Measurements from ENCODE around the gene MRPS12. TPM values are rescaled to one million over a fixed set of nuclear protein-coding genes. Genes with fewer than 3 reads are reported as not detected.

MRPS12 gene
- total and polyA plus RNA-seq, 9 of the 15 experiments (the other 6 are each of a cell fraction or from before 2014, with no cell fraction given): 8.1 to 174 (median 52.0) TPM

DNA sequence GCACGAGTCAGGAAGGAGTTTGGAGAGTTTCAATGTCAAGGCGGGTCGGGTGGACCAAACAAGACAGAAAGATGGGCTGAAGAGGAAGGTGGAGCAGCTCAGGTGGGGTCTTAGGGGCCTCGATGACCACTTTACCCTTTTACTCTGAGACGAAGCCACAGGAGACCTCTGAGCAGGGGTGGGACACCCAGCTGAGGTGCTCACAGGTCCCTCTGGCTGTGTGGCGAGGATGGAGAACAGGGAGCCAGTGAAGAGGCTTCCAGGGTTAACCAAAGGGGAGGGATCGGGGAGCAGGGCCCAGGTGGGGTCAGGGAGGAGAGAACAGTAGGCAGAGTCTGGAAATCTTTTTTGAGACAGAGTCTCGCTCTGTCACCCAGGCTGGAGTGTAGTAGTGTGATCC lies 16.8 kb upstream of the MRPS12 start:
- CTCF ChIA-PET (ENCODE audit: low intra/inter-chr PET ratio): interaction anchor here (0.6 kb wide), 1 partner anchor 65 kb away, joined by 3 read pairs; no protein-coding TSS in a partner anchor
- POLR2A ChIA-PET: interaction anchor here (0.6 to 0.7 kb wide), 2 partner anchors 26 to 459 kb away, joined by 3 read pairs; no protein-coding TSS in a partner anchor
- Histone ChIP-seq H3K9me3 (replicated peaks; ENCODE audit: control insufficient read depth, insufficient read depth, low read depth, low read length) (no peaks in the 10 kb centered on the region), H3K4me2 (ENCODE audit: insufficient read depth, low read length) (no peak overlapping the region), H3K4me3 (no peak overlapping the region), H3K36me3 (ENCODE audit: control insufficient read depth, insufficient read depth, low read length) (no peaks in the 10 kb centered on the region; the same call in 2 of the 3 replicates), H2AFZ (ENCODE audit: low read depth, low read length) (no peak overlapping the region), H3K9me1 (ENCODE audit: control insufficient read depth, insufficient read depth, low read length) (no peaks in the 10 kb centered on the region), H3K9ac (ENCODE audit: insufficient read depth in 1 of 2, low read depth in 2 of 2, low read length in 2 of 2) (no peak overlapping the region), H3K27ac (ENCODE audit: extremely low read depth, low read depth, low read length) (no peak overlapping the region), H3K4me1 (replicated peaks in 1 of 2; ENCODE audit: control insufficient read depth in 2 of 2, insufficient read depth in 2 of 2, low read length in 2 of 2) (peaks cover 0 to 47% of the 10 kb centered on the region in 2 experiments; a peak in 3 of 5 replicates), H3K27me3 (ENCODE audit: control insufficient read depth in 2 of 2, insufficient read depth in 2 of 2, low read length in 2 of 2) (no peaks in the 10 kb centered on the region), H4K20me1 (replicated peaks; ENCODE audit: control insufficient read depth, insufficient read depth, low read length) (no peaks in the 10 kb centered on the region), H3K79me2 (ENCODE audit: control insufficient read depth, insufficient read depth, low read length) (no peaks in the 10 kb centered on the region)
- in situ Hi-C loops (cut with MboI) (no loop called here), intact Hi-C loops (cut with micrococcal nuclease) (no loop called here)
- TF ChIP-seq TCFL5 (CRISPR knock-in tag; conservative IDR thresholded peaks at IDR 0.05): no peak
- no peak for TF ChIP-seq ZNF253 (CRISPR knock-in tag; conservative IDR thresholded peaks at IDR 0.05)
- TF ChIP-seq OTX1 (CRISPR knock-in tag; IDR thresholded peaks at IDR 0.05): no peak
- TF ChIP-seq XRCC4 (IDR thresholded peaks at IDR 0.05; ENCODE audit: extremely low read depth, insufficient read depth, insufficient read length): no peak
- TF ChIP-seq MLLT1 (IDR thresholded peaks at IDR 0.05): no peak
- no peak for TF ChIP-seq ZNF584 (CRISPR knock-in tag; IDR thresholded peaks at IDR 0.05; ENCODE audit: low read depth)
- no peak for TF ChIP-seq NELFE (IDR thresholded peaks at IDR 0.05; ENCODE audit: insufficient read depth, insufficient read length)
- TF ChIP-seq HSF4 (CRISPR knock-in tag; IDR thresholded peaks at IDR 0.05; ENCODE audit: borderline replicate concordance): no peak
- no peak for TF ChIP-seq NBN (IDR thresholded peaks at IDR 0.05; ENCODE audit: low read depth)
- no peak for TF ChIP-seq MAFG (tag; conservative IDR thresholded peaks at IDR 0.05)
- TF ChIP-seq ILF3 (IDR thresholded peaks at IDR 0.05; ENCODE audit: borderline replicate concordance): no peak
- no peak for TF ChIP-seq ESRRA (IDR thresholded peaks at IDR 0.05; ENCODE audit: borderline replicate concordance, low read depth)
- TF ChIP-seq, protein P1, sequence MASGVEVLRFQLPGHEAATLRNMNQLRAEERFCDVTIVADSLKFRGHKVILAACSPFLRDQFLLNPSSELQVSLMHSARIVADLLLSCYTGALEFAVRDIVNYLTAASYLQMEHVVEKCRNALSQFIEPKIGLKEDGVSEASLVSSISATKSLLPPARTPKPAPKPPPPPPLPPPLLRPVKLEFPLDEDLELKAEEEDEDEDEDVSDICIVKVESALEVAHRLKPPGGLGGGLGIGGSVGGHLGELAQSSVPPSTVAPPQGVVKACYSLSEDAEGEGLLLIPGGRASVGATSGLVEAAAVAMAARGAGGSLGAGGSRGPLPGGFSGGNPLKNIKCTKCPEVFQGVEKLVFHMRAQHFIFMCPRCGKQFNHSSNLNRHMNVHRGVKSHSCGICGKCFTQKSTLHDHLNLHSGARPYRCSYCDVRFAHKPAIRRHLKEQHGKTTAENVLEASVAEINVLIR (CRISPR knock-in tag; IDR thresholded peaks at IDR 0.05): no peak
- TF ChIP-seq THRB (CRISPR knock-in tag; conservative IDR thresholded peaks at IDR 0.05): no peak
- no peak for TF ChIP-seq HNRNPK (IDR thresholded peaks at IDR 0.05; ENCODE audit: low read depth, low read length, poor library complexity, severe bottlenecking)
- TF ChIP-seq CC2D1A (IDR thresholded peaks at IDR 0.05): no peak
- TF ChIP-seq SIRT6 (IDR thresholded peaks at IDR 0.05; ENCODE audit: low read depth, low read length): no peak
- ATAC-seq (no peak), FAIRE-seq (no peak), DNase-seq (ENCODE audit: extremely low read depth in 1 of 4, low spot score in 3 of 4) (no peak)
- 72% methylated on average over 8 of the region's 8 CpGs for WGBS (ENCODE audit: insufficient coverage, low coverage, missing lambda C conversion rate)
- no TSS peak for BruUV-seq (replicated peaks)
